Prostate gland (tissue), 2 donors: Measurements from ENCODE around the gene A2ML1. TPM values are rescaled to one million over a fixed set of nuclear protein-coding genes. Genes with fewer than 3 reads are reported as not detected.

Experiments used
- DNase-seq: peaks from one replicate; pipeline ENCODE4 v3.0.0-alpha.2; 2019; ENCODE audit warnings: low spot score
- H3K27ac ChIP-seq, 2 donors: fragments of 200-600 bp; sonication (generic); 2 replicates each; pipeline ENCODE4 v1.5.1; 2017 to 2019
- H3K27me3 ChIP-seq: fragments of 200-600 bp; sonication (generic); replicated peaks from 2 replicates; pipeline ENCODE4 v1.5.1; 2019; ENCODE audit not compliant: insufficient read depth
- H3K36me3 ChIP-seq, 2 donors: fragments of 200-600 bp; sonication (generic); 1 replicate in 1 of 2; 2 replicates in 1 of 2; pipeline versions ENCODE4 v1.5.1 to v1.8.1; 2017 to 2019
- H3K4me1 ChIP-seq: fragments of 200-600 bp; sonication (generic); replicated peaks from 2 replicates; pipeline ENCODE4 v1.5.1; 2019
- H3K4me3 ChIP-seq, 2 donors: fragments of 200-600 bp; sonication (generic); 2 replicates each; pipeline ENCODE4 v1.5.1; 2017 to 2019
- H3K9me3 ChIP-seq: fragments of 200-600 bp; sonication (generic); 2 replicates; pipeline ENCODE4 v1.5.1; 2017
- POLR2A ChIP-seq: fragments of 450-650 bp; IDR thresholded peaks from one replicate; pipeline ENCODE4 v1.6.1; 2016; ENCODE audit warnings: antibody characterized with exemption, mild to moderate bottlenecking
- POLR2AphosphoS5 ChIP-seq: sonication (generic); formaldehyde crosslinking; IDR thresholded peaks from one replicate; pipeline ENCODE4 v1.6.1; 2017; ENCODE audit warnings: antibody characterized with exemption
- WGBS: methylation state at CpG from one replicate; pipeline ENCODE4 v1.1.5; 2018; 5-methylcytosine and 5-hydroxymethylcytosine counted together
- intact Hi-C: fragments of 100-400 bp; cut with DNase I; formaldehyde crosslinking; loops from one replicate; pipeline ENCODE4 v1.14.2; 2022
- total RNA-seq, 2 donors: library from RNA; depleted of rRNA; stranded (reverse); fragments of >200 nt; gene quantifications; one replicate each; pipeline ENCODE4 v1.1.0, GENCODE V29; 2016
- TF ChIP-seq, protein P1 (sequence below), 4 experiments: fragments of 200-600 bp in 2 of 4; fragments of 450-650 bp in 2 of 4; sonication (generic) in 2 of 4; IDR thresholded peaks; 1 replicate in 3 of 4; 2 replicates in 1 of 4; pipeline ENCODE4 v1.5.1; 2016 to 2019; ENCODE audit warnings: antibody characterized with exemption in 4 of 4, mild to moderate bottlenecking in 2 of 4, moderate library complexity in 2 of 4

Gene A2ML1
- total RNA-seq, 2 donors from 2014 or later = 1.6 to 43.7 TPM

DNA sequence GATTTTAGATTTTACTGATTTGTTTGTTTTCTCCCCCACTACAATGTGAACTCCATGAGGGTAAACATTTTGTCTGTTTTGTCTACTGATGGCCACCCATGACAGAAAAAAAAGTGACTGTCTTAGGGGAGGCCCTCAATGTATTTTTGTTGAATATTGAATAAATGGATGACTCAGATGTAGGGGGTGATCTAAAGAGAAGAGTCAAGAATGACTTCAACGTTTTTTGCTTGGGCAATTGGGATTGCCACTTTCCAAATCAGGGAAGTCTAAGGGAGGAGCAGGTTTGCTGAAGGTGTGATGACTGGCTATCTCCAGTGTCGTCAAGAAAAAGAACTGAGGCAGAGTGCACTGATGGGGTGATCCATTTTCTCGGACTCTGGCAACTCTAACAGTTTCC is 81.2 kb downstream of the A2ML1 start:
- 81% methylated on average over 3 of the region's 3 CpGs for WGBS
- intact Hi-C loops = no loop called here
- Histone ChIP-seq H3K4me1 (no peaks in the 10 kb centered on the region), H3K27me3 (no peaks in the 10 kb centered on the region), H3K4me3 (no peak overlapping the region), H3K36me3 (no peaks in the 10 kb centered on the region), H3K27ac (no peak overlapping the region), H3K9me3 (no peaks in the 10 kb centered on the region)
- TF ChIP-seq, protein P1, sequence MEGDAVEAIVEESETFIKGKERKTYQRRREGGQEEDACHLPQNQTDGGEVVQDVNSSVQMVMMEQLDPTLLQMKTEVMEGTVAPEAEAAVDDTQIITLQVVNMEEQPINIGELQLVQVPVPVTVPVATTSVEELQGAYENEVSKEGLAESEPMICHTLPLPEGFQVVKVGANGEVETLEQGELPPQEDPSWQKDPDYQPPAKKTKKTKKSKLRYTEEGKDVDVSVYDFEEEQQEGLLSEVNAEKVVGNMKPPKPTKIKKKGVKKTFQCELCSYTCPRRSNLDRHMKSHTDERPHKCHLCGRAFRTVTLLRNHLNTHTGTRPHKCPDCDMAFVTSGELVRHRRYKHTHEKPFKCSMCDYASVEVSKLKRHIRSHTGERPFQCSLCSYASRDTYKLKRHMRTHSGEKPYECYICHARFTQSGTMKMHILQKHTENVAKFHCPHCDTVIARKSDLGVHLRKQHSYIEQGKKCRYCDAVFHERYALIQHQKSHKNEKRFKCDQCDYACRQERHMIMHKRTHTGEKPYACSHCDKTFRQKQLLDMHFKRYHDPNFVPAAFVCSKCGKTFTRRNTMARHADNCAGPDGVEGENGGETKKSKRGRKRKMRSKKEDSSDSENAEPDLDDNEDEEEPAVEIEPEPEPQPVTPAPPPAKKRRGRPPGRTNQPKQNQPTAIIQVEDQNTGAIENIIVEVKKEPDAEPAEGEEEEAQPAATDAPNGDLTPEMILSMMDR (IDR thresholded peaks at IDR 0.05) = no peak
- no peak for TF ChIP-seq POLR2AphosphoS5
- TF ChIP-seq POLR2A = no peak
- no peak for DNase-seq

GRCh38 chr12:8904665-8905064 is 82.2 kb downstream of the A2ML1 start:
- no peak for DNase-seq
- Histone ChIP-seq H3K27me3 (no peaks in the 10 kb centered on the region), H3K9me3 (no peaks in the 10 kb centered on the region), H3K4me3 (no peak overlapping the region), H3K36me3 (no peaks in the 10 kb centered on the region), H3K27ac (no peak overlapping the region), H3K4me1 (no peaks in the 10 kb centered on the region)
- TF ChIP-seq, protein P1 (IDR thresholded peaks at IDR 0.05) = no peak
- TF ChIP-seq POLR2AphosphoS5 = no peak
- TF ChIP-seq POLR2A = no peak
- intact Hi-C loops = loop anchor here (5.0 kb wide), 1 partner anchor 48 kb away; no protein-coding TSS in a partner anchor

GRCh38 chr12:8905546-8905945 is 83.1 kb downstream of the A2ML1 start:
- no peak overlapping the region for H3K27ac ChIP-seq
- H3K4me1 ChIP-seq = no peaks in the 10 kb centered on the region
- no peaks in the 10 kb centered on the region for H3K36me3 ChIP-seq
- H3K27me3 ChIP-seq = no peaks in the 10 kb centered on the region
- 40% methylated on average over 10 of the region's 10 CpGs for WGBS
- intact Hi-C loops = loop anchor here (5.0 kb wide), 1 partner anchor 47 kb away; no protein-coding TSS in a partner anchor
- TF ChIP-seq, protein P1 (IDR thresholded peaks at IDR 0.05) = no peak
- no peak for TF ChIP-seq POLR2A
- no peak for TF ChIP-seq POLR2AphosphoS5
- no peak overlapping the region for H3K4me3 ChIP-seq
- DNase-seq = no peak
- no peaks in the 10 kb centered on the region for H3K9me3 ChIP-seq

- no peaks in the 10 kb centered on the region for H3K4me1 ChIP-seq
- intact Hi-C loops = loop anchor here (5.0 kb wide), 1 partner anchor 46 kb away; no protein-coding TSS in a partner anchor
- H3K4me3 ChIP-seq = no peak overlapping the region
- DNase-seq = no peak
- no peaks in the 10 kb centered on the region for H3K36me3 ChIP-seq
- H3K9me3 ChIP-seq = no peaks in the 10 kb centered on the region
- no peak overlapping the region for H3K27ac ChIP-seq
- TF ChIP-seq POLR2A (no peak), POLR2AphosphoS5 (no peak)
- TF ChIP-seq, protein P1 (IDR thresholded peaks at IDR 0.05) = no peak
- H3K27me3 ChIP-seq = no peaks in the 10 kb centered on the region
- WGBS = 87% methylated on average over 16 of the region's 16 CpGs
Measured at GRCh38 chr12:8906266-8907180, 84.1 kb downstream of the A2ML1 start.

DNA sequence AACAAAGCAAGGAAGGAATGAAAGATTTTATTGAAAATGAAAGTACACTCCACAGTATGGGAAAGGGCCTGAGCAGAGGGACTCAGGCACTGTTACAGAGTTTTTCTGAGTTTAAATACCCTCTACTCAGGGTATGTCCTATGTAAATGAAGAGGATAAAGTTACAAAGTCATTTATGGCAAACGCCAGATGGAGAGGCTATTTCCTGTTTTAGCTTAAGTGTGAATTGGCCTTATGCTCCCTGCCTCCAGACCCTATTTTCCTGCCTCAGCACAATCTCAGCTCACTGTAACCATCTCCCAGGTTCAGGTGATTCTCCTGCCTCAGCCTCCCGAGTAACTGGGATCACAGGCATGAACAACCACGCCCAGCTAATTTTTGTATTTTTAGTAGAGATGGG is 85.1 kb downstream of the A2ML1 start:
- Histone ChIP-seq H3K4me3 (no peak overlapping the region), H3K36me3 (no peaks in the 10 kb centered on the region), H3K27ac (no peak overlapping the region), H3K4me1 (no peaks in the 10 kb centered on the region), H3K27me3 (no peaks in the 10 kb centered on the region), H3K9me3 (no peaks in the 10 kb centered on the region)
- intact Hi-C loops = loop anchor here (5.0 kb wide), 1 partner anchor 45 kb away; no protein-coding TSS in a partner anchor
- WGBS = 77% methylated on average over 3 of the region's 3 CpGs
- no peak for TF ChIP-seq POLR2A
- TF ChIP-seq, protein P1 (IDR thresholded peaks at IDR 0.05) = no peak
- no peak for TF ChIP-seq POLR2AphosphoS5
- no peak for DNase-seq
